Neural cell (in vitro differentiated cells): ENCODE measurements around the gene EFCAB6. TPM values are rescaled to one million over a fixed set of nuclear protein-coding genes. Genes with fewer than 3 reads are reported as not detected.

Source experiments
- H2AFZ ChIP-seq: fragments of 200-600, 300-800 bp; sonication (generic), shearing (Covaris generic); 2 replicates; pipeline ENCODE4 v1.6.0; 2014; ENCODE audit warnings: low read depth, mild to moderate bottlenecking, antibody characterized with exemption, low read length, moderate library complexity
- H3F3A ChIP-seq: fragments of 200-600 bp; shearing (Covaris generic); 2 replicates; pipeline ENCODE4 v1.6.1; 2016; ENCODE audit warnings: mild to moderate bottlenecking, moderate library complexity, mixed read lengths, antibody characterized with exemption, low read length; ENCODE audit not compliant: insufficient read depth, poor library complexity, severe bottlenecking
- H3K27ac ChIP-seq: fragments of 200-600, 300-800 bp; sonication (generic), shearing (Covaris generic); 2 replicates; pipeline ENCODE4 v1.5.1; 2014; ENCODE audit warnings: mild to moderate bottlenecking, low read length, moderate library complexity
- H3K27me3 ChIP-seq: fragments of 300-800, 200-600 bp; sonication (generic), shearing (Covaris generic); 2 replicates; pipeline ENCODE4 v1.6.0; 2014; ENCODE audit warnings: mild to moderate bottlenecking, low read depth, low read length, moderate library complexity; ENCODE audit not compliant: insufficient read depth
- H3K36me3 ChIP-seq: fragments of 300-800, 200-600 bp; sonication (generic), shearing (Covaris generic); 2 replicates; pipeline ENCODE4 v1.5.1; 2014; ENCODE audit warnings: mild to moderate bottlenecking, antibody characterized with exemption, low read length, moderate library complexity; ENCODE audit not compliant: insufficient read depth
- H3K4me2 ChIP-seq: fragments of 300-800, 200-600 bp; sonication (generic), shearing (Covaris generic); 2 replicates; pipeline ENCODE4 v1.6.0; 2014; ENCODE audit warnings: mild to moderate bottlenecking, low read length
- H3K4me3 ChIP-seq: fragments of 300-800, 200-600 bp; sonication (generic), shearing (Covaris generic); 2 replicates; pipeline ENCODE4 v1.5.1; 2014; ENCODE audit warnings: mild to moderate bottlenecking, low read length, moderate library complexity
- H3K79me2 ChIP-seq: fragments of 200-600 bp; shearing (Covaris generic); replicated peaks from 2 replicates; pipeline ENCODE4 v1.6.0; 2014; ENCODE audit warnings: mild to moderate bottlenecking, low read length, moderate library complexity; ENCODE audit not compliant: insufficient read depth
- H3K9ac ChIP-seq: fragments of 300-800, 200-600 bp; sonication (generic), shearing (Covaris generic); 2 replicates; pipeline ENCODE4 v1.6.1; 2016; ENCODE audit warnings: mild to moderate bottlenecking, low read length, mixed read lengths
- H3K9me2 ChIP-seq: fragments of 200-600 bp; shearing (Covaris generic); 2 replicates; pipeline ENCODE4 v1.6.1; 2016; ENCODE audit warnings: mild to moderate bottlenecking, low read length, mixed read lengths; ENCODE audit not compliant: insufficient read depth
- H3K9me3 ChIP-seq: fragments of 200-600, 300-800 bp; sonication (generic), shearing (Covaris generic); 2 replicates; pipeline ENCODE4 v1.6.1; 2016; ENCODE audit warnings: mild to moderate bottlenecking, mixed run types, low read length, moderate library complexity, mixed read lengths
- H4K20me1 ChIP-seq: fragments of 200-600 bp; shearing (Covaris generic); 2 replicates; pipeline ENCODE4 v1.6.1; 2016; ENCODE audit warnings: mild to moderate bottlenecking, mixed run types; ENCODE audit not compliant: insufficient read depth
- CTCF ChIP-seq: fragments of 450-650 bp; IDR thresholded peaks from 2 replicates; pipeline ENCODE4 v1.5.1; 2014; ENCODE audit warnings: antibody characterized with exemption, mild to moderate bottlenecking, moderate library complexity; ENCODE audit not compliant: poor library complexity, severe bottlenecking
- EP300 ChIP-seq: fragments of 450-650 bp; conservative IDR thresholded peaks from 2 replicates; pipeline ENCODE4 v1.6.1; 2014; ENCODE audit warnings: antibody characterized with exemption, mild to moderate bottlenecking, moderate library complexity; ENCODE audit not compliant: poor library complexity, severe bottlenecking
- EZH2 ChIP-seq: fragments of 200-600, 300-800 bp; shearing (Covaris generic), sonication (generic); IDR thresholded peaks from 2 replicates; pipeline ENCODE4 v1.6.1; 2014; ENCODE audit warnings: antibody characterized with exemption, low read length, borderline replicate concordance, mild to moderate bottlenecking; ENCODE audit not compliant: insufficient read depth, poor library complexity, severe bottlenecking
- MXI1 ChIP-seq: fragments of 450-650 bp; conservative IDR thresholded peaks from 2 replicates; pipeline ENCODE4 v1.6.1; 2014; ENCODE audit warnings: antibody characterized with exemption, mild to moderate bottlenecking; ENCODE audit not compliant: poor library complexity, severe bottlenecking
- POLR2AphosphoS5 ChIP-seq: IDR thresholded peaks from 2 replicates; pipeline ENCODE4 v1.6.1; 2012
- RAD21 ChIP-seq: fragments of 450-650 bp; conservative IDR thresholded peaks from 2 replicates; pipeline ENCODE4 v1.6.1; 2014; ENCODE audit warnings: antibody characterized with exemption, mild to moderate bottlenecking, moderate library complexity
- REST ChIP-seq: IDR thresholded peaks from 2 replicates; pipeline ENCODE4 v1.6.1; 2012; ENCODE audit warnings: borderline replicate concordance
- SMC3 ChIP-seq: fragments of 450-650 bp; conservative IDR thresholded peaks from 2 replicates; pipeline ENCODE4 v1.6.1; 2014; ENCODE audit warnings: antibody characterized with exemption, mild to moderate bottlenecking, moderate library complexity; ENCODE audit not compliant: poor library complexity
- TAF1 ChIP-seq: IDR thresholded peaks from 2 replicates; pipeline ENCODE4 v1.6.1; 2012; ENCODE audit warnings: low read depth
- polyA plus RNA-seq: library from polyadenylated mRNA; depleted of rRNA; stranded (reverse); fragments of >200 nt; gene quantifications from 2 replicates; pipeline ENCODE4 v1.2.3, GENCODE V29; 2014

EFCAB6 gene
- polyA plus RNA-seq, 1 donor from 2014 or later = 1.4 TPM

DNA sequence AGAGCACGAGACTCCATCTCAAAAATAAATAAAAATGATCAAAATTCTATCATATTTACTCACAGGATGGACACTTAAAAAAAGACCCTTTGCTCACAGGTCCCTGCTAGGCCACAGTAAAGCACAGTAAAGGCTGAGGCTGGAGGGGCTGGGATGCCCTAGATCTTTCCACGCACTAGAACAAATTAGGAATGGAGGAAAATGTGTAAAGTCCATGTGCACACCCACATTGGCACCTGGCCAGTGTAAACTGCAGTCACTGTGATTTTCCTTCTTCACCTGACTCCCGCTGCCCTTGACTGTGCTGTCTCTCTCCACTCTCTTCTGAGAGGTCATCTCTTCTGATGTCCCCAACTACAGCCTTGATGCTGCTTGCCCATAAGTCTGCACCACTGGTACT lies 195.5 kb downstream of the EFCAB6 start:
- no peaks in the 10 kb centered on the region for H3K9me2 ChIP-seq
- H3K9me3 ChIP-seq = no peaks in the 10 kb centered on the region
- no peak overlapping the region for H3K27ac ChIP-seq
- H3K79me2 ChIP-seq = no peaks in the 10 kb centered on the region
- H3K9ac ChIP-seq = no peak overlapping the region
- no peaks in the 10 kb centered on the region for H4K20me1 ChIP-seq
- no peak overlapping the region for H2AFZ ChIP-seq
- no peaks in the 10 kb centered on the region for H3K36me3 ChIP-seq
- H3F3A ChIP-seq = no peaks in the 10 kb centered on the region
- no peak for TF ChIP-seq RAD21
- no peak for TF ChIP-seq REST
- TF ChIP-seq MXI1 = no peak
- no peak for TF ChIP-seq CTCF
- TF ChIP-seq EP300 = no peak
- no peak for TF ChIP-seq SMC3
- no peak for TF ChIP-seq TAF1
- no peak for TF ChIP-seq EZH2
- no peak for TF ChIP-seq POLR2AphosphoS5
- no peaks in the 10 kb centered on the region for H3K27me3 ChIP-seq
- no peak overlapping the region for H3K4me2 ChIP-seq
- no peak overlapping the region for H3K4me3 ChIP-seq

- H3K27me3 ChIP-seq = no peaks in the 10 kb centered on the region
- H3K9me3 ChIP-seq = no peaks in the 10 kb centered on the region
- no peak overlapping the region for H3K4me2 ChIP-seq
- H3K4me3 ChIP-seq = no peak overlapping the region
- no peaks in the 10 kb centered on the region for H3K9me2 ChIP-seq
- H3K36me3 ChIP-seq = no peaks in the 10 kb centered on the region
- no peaks in the 10 kb centered on the region for H4K20me1 ChIP-seq
- TF ChIP-seq EP300 (no peak), RAD21 (no peak), MXI1 (no peak), TAF1 (no peak), EZH2 (no peak), POLR2AphosphoS5 (no peak), CTCF (no peak)
- no peaks in the 10 kb centered on the region for H3F3A ChIP-seq
- no peak overlapping the region for H3K27ac ChIP-seq
- H3K79me2 ChIP-seq = no peaks in the 10 kb centered on the region
- H3K9ac ChIP-seq = no peak overlapping the region
- H2AFZ ChIP-seq = no peak overlapping the region
Observed at GRCh38 chr22:43600265-43600664, 211.8 kb downstream of the EFCAB6 start.
